Caco-2 (cell line): ENCODE results near the gene CDK5RAP1. TPM values are rescaled to one million over a fixed set of nuclear protein-coding genes. Genes with fewer than 3 reads are reported as not detected.

Experiments used
- BruUV-seq: library from RNA; stranded (reverse); fragments of 400-500 nt; replicated peaks from 2 replicates; lab custom pipeline; 2021; lab: Mats Ljungman, UMichigan
- CTCF ChIA-PET: fragments of 300-600 bp; sonication (Branson Sonifier 250); formaldehyde crosslinking; loops from one replicate; lab custom pipeline; 2022; ENCODE audit warnings: antibody characterized with exemption; lab: Charles Lee
- POLR2A ChIA-PET: fragments of 300-600 bp; sonication (Branson Sonifier 250); formaldehyde crosslinking; loops from one replicate; lab custom pipeline; 2022; ENCODE audit warnings: antibody characterized with exemption; lab: Charles Lee
- DNase-seq, 2 experiments: peaks; one replicate each; pipeline versions ENCODE4 v3.0.0 to v3.0.0-alpha.2; 2020 to 2022
- H3K27me3 ChIP-seq: replicated peaks from 2 replicates; pipeline ENCODE4 v1.6.0; 2011; ENCODE audit warnings: low read length; ENCODE audit not compliant: control insufficient read depth, insufficient read depth
- H3K36me3 ChIP-seq: 2 replicates; pipeline ENCODE4 v1.5.1; 2011; ENCODE audit warnings: low read length; ENCODE audit not compliant: control insufficient read depth, insufficient read depth
- H3K4me1 ChIP-seq: fragments of 250-450 bp; sonication (Bioruptor Pico); 2 replicates; pipeline ENCODE4 v1.5.1; 2020; ENCODE audit warnings: mild to moderate bottlenecking
- H3K4me3 ChIP-seq: 2 replicates; pipeline ENCODE4 v1.5.1; 2011; ENCODE audit warnings: low read depth, mild to moderate bottlenecking, control low read depth, low read length
- H3K9me3 ChIP-seq: fragments of 250-450 bp; sonication (Bioruptor Pico); 2 replicates; pipeline ENCODE4 v1.5.1; 2020; ENCODE audit warnings: mild to moderate bottlenecking, moderate library complexity
- H3K27ac Mint-ChIP-seq: one replicate; pipeline ENCODE4 v1.8.0; 2022; ENCODE audit warnings: mixed read lengths; ENCODE audit not compliant: unreplicated experiment
- H3K27me3 Mint-ChIP-seq: one replicate; pipeline ENCODE4 v1.8.0; 2022; ENCODE audit warnings: mixed read lengths; ENCODE audit not compliant: insufficient read depth, unreplicated experiment
- H3K36me3 Mint-ChIP-seq: one replicate; pipeline ENCODE4 v1.8.0; 2022; ENCODE audit warnings: mild to moderate bottlenecking, mixed read lengths; ENCODE audit not compliant: insufficient read depth, unreplicated experiment
- H3K4me1 Mint-ChIP-seq: one replicate; pipeline ENCODE4 v1.8.0; 2022; ENCODE audit warnings: low read depth, mixed read lengths; ENCODE audit not compliant: unreplicated experiment
- H3K4me3 Mint-ChIP-seq: one replicate; pipeline ENCODE4 v1.8.0; 2022; ENCODE audit warnings: mild to moderate bottlenecking, moderate library complexity, mixed read lengths; ENCODE audit not compliant: unreplicated experiment
- H3K9me3 Mint-ChIP-seq: one replicate; pipeline ENCODE4 v1.8.0; 2022; ENCODE audit warnings: mixed read lengths; ENCODE audit not compliant: unreplicated experiment
- intact Hi-C: fragments of 100-400 bp; cut with micrococcal nuclease; formaldehyde crosslinking; loops from one replicate; pipeline ENCODE4 v1.10.0; 2022; ENCODE audit not compliant: unreplicated experiment
- total RNA-seq: library from RNA; stranded (reverse); gene quantifications from 2 replicates; pipeline ENCODE4 v1.2.3, GENCODE V29; 2022
- TF ChIP-seq, protein P1 (sequence below), 2 experiments: fragments of 200-600 bp in 1 of 2; IDR thresholded peaks; 1 replicate in 1 of 2; 2 replicates in 1 of 2; pipeline versions ENCODE4 v1.5.1 to v1.8.0; 2011 to 2022; ENCODE audit warnings: antibody characterized with exemption in 1 of 2, control low read depth in 1 of 2, inconsistent platforms in 1 of 2, low read depth in 1 of 2, low read length in 1 of 2, mild to moderate bottlenecking in 1 of 2, moderate library complexity in 1 of 2; ENCODE audit not compliant: insufficient read depth in 1 of 2, severe bottlenecking in 1 of 2, unreplicated experiment in 1 of 2

Gene CDK5RAP1
- total RNA-seq, 1 experiment from 2014 or later = 116 TPM

DNA sequence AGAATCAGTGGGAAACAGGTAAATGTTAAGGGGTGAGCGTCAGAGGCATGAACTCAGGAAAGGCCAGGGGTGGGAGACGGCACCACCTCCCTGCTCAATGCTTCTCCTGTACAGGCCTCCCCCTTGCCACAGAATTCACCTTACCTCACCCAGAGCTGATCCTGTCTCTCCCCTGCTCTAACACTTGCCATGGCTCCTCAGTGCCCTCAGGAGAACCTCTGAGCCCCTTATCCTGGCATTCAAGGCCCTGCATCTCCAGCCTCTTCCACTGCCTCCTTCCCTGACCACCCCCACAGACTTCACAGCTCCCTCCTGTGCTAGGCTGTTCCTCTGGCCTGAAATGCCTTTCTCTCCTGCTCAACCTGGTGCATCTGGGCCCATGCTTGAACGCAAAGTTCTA, 84.4 kb downstream of the CDK5RAP1 start:
- Histone ChIP-seq H3K4me1 (no peaks in the 10 kb centered on the region), H3K27me3 (no peaks in the 10 kb centered on the region; the same call in 1 of the 2 replicates), H3K4me3 (no peak overlapping the region), H3K36me3 (no peaks in the 10 kb centered on the region), H3K9me3 (no peaks in the 10 kb centered on the region)
- ChIA-PET CTCF (interaction anchor here (1.1 kb wide), 1 partner anchor 14 kb away, joined by 3 read pairs; no protein-coding TSS in a partner anchor), POLR2A (no interaction called here)
- Mint-ChIP-seq H3K4me1 (no peaks in the 10 kb centered on the region), H3K36me3 (no peaks in the 10 kb centered on the region), H3K9me3 (no peaks in the 10 kb centered on the region), H3K27ac (no peak overlapping the region), H3K4me3 (no peak overlapping the region), H3K27me3 (peaks cover 7% of the 10 kb centered on the region)
- no TSS peak for BruUV-seq
- no peak for DNase-seq
- TF ChIP-seq, protein P1, sequence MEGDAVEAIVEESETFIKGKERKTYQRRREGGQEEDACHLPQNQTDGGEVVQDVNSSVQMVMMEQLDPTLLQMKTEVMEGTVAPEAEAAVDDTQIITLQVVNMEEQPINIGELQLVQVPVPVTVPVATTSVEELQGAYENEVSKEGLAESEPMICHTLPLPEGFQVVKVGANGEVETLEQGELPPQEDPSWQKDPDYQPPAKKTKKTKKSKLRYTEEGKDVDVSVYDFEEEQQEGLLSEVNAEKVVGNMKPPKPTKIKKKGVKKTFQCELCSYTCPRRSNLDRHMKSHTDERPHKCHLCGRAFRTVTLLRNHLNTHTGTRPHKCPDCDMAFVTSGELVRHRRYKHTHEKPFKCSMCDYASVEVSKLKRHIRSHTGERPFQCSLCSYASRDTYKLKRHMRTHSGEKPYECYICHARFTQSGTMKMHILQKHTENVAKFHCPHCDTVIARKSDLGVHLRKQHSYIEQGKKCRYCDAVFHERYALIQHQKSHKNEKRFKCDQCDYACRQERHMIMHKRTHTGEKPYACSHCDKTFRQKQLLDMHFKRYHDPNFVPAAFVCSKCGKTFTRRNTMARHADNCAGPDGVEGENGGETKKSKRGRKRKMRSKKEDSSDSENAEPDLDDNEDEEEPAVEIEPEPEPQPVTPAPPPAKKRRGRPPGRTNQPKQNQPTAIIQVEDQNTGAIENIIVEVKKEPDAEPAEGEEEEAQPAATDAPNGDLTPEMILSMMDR (IDR thresholded peaks at IDR 0.05; ENCODE audit: insufficient read depth in 1 of 2, low read depth in 1 of 2, low read length in 1 of 2, severe bottlenecking in 1 of 2, unreplicated experiment in 1 of 2) = no peak
- intact Hi-C loops = no loop called here

DNA sequence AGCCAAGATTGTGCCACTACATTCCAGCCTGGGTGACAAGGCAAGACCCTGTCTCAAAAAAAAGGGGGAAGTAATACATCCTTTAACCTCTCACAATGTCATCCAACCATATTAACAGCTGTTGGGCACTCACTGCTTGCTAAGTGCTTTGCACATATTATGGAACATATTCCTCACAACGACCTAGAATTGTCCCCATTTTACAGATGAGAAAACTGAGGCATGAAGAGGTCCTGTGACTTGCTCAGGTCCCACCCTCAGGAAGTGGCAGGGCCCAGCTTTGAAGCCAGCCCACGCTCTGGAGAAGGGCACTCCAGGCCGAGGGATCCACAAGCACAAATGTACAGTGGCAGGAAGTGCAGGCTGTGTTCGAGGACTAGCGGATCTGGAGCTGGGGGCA, 85.0 kb downstream of the CDK5RAP1 start:
- H3K4me3 Mint-ChIP-seq = no peak overlapping the region
- no peaks in the 10 kb centered on the region for H3K9me3 ChIP-seq
- H3K36me3 ChIP-seq = no peaks in the 10 kb centered on the region
- H3K27ac Mint-ChIP-seq = no peak overlapping the region
- no peaks in the 10 kb centered on the region; the same call in 1 of the 2 replicates for H3K27me3 ChIP-seq
- CTCF ChIA-PET = interaction anchor here (1.1 kb wide), 1 partner anchor 13 kb away, joined by 3 read pairs; no protein-coding TSS in a partner anchor
- no peak for DNase-seq
- H3K4me1 Mint-ChIP-seq = no peaks in the 10 kb centered on the region
- POLR2A ChIA-PET = no interaction called here
- BruUV-seq = no TSS peak
- H3K27me3 Mint-ChIP-seq = peaks cover 7% of the 10 kb centered on the region
- H3K4me1 ChIP-seq = no peaks in the 10 kb centered on the region
- H3K36me3 Mint-ChIP-seq = no peaks in the 10 kb centered on the region
- intact Hi-C loops = no loop called here
- no peak overlapping the region for H3K4me3 ChIP-seq
- TF ChIP-seq, protein P1 (IDR thresholded peaks at IDR 0.05; ENCODE audit: insufficient read depth in 1 of 2, low read depth in 1 of 2, low read length in 1 of 2, severe bottlenecking in 1 of 2, unreplicated experiment in 1 of 2) = no peak
- no peaks in the 10 kb centered on the region for H3K9me3 Mint-ChIP-seq

GRCh38 chr20:33313686-33314314, 87.5 kb downstream of the CDK5RAP1 start:
- Mint-ChIP-seq H3K4me3 (no peak overlapping the region), H3K36me3 (no peaks in the 10 kb centered on the region), H3K27ac (no peak overlapping the region), H3K4me1 (no peaks in the 10 kb centered on the region), H3K27me3 (peaks cover 7% of the 10 kb centered on the region), H3K9me3 (no peaks in the 10 kb centered on the region)
- TF ChIP-seq, protein P1 (IDR thresholded peaks at IDR 0.05; ENCODE audit: insufficient read depth in 1 of 2, low read depth in 1 of 2, low read length in 1 of 2, severe bottlenecking in 1 of 2, unreplicated experiment in 1 of 2) = no peak
- no peaks in the 10 kb centered on the region for H3K9me3 ChIP-seq
- ChIA-PET CTCF (no interaction called here), POLR2A (no interaction called here)
- DNase-seq = no peak
- no peaks in the 10 kb centered on the region for H3K4me1 ChIP-seq
- no peak overlapping the region for H3K4me3 ChIP-seq
- H3K27me3 ChIP-seq = no peaks in the 10 kb centered on the region; the same call in 1 of the 2 replicates
- intact Hi-C loops = no loop called here
- BruUV-seq = no TSS peak
- H3K36me3 ChIP-seq = no peaks in the 10 kb centered on the region
